NCI-H460 (cell line): ENCODE data around the gene TSPAN18. TPM values are rescaled to one million over a fixed set of nuclear protein-coding genes. Genes with fewer than 3 reads are reported as not detected.

Experiments used
- DNase-seq: peaks from one replicate; pipeline ENCODE4 v3.0.0-alpha.2; 2016; ENCODE audit warnings: low read depth; ENCODE audit errors: extremely low read depth
- polyA plus RNA-seq: library from polyadenylated mRNA; depleted of rRNA; stranded (reverse); fragments of >200 nt; gene quantifications from 2 replicates; pipeline ENCODE4 v1.2.3, GENCODE V29; 2014; cell fraction: nucleus; rRNA removed
- total RNA-seq: library from RNA; depleted of rRNA; stranded (reverse); fragments of >200 nt; shearing (Covaris generic); gene quantifications from 2 replicates; pipeline ENCODE4 v1.2.3, GENCODE V29; 2014; rRNA removed

The TSPAN18 gene
- total RNA-seq: not detected in 2 replicates
- not detected in 2 replicates for polyA plus RNA-seq

- no peak for DNase-seq
These were observed at the start of gene TSPAN18 for GRCh38 chr11:44726283-44727113. Gene TSPAN18, plus strand, starts transcription at chr11:44726962. Its CDS starts 179,455 bp downstream, at chr11:44906417.

GRCh38 chr11:44680982-44681597, 45.7 kb upstream of the TSPAN18 start:
- DNase-seq: no peak

DNA sequence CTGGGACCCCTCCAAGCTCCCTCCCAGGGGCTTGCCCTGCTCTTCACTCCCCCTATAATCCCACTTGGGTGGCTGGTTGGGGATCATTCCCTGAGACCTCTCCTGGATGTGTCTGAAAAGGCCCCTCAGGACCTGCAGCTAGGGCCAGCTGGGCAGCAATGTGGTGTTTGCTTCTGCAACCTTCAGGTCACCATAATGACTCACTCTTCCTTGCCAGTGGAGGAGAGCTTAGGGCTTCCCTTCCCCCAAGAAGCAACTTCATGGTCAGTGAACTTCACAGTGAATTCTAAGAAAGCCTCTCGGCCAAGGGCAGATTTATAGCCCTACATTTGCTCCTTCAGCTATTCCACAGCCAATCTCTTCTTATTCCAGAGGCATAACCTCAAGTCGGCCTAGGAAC, 45.1 kb upstream of the TSPAN18 start:
- no peak for DNase-seq

GRCh38 chr11:44684859-44685281, 41.9 kb upstream of the TSPAN18 start:
- no peak for DNase-seq

- no peak for DNase-seq
These were observed 39.4 kb upstream of the TSPAN18 start for GRCh38 chr11:44687388-44687787.

GRCh38 chr11:44689265-44689664, 37.5 kb upstream of the TSPAN18 start:
- DNase-seq: no peak

DNA sequence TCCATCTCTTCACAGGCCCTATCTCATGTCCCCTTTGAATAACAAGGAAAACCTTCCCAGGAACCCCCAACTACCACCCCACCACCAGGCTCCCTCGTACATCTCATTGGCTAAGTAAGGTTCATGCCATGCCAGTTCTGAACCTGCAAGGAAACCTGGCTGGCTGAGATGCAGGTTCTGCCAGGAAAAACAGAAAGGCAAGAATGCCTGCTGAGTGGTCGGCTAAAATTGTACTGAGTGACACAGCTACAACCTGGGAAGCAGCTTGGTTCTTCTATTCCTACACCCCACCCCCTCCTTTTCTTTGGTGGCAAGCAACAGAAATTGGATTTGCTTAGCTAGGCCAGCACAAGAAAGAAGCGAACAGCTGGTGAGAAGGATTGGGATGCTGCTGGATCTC, 36.1 kb upstream of the TSPAN18 start:
- DNase-seq: no peak

DNA sequence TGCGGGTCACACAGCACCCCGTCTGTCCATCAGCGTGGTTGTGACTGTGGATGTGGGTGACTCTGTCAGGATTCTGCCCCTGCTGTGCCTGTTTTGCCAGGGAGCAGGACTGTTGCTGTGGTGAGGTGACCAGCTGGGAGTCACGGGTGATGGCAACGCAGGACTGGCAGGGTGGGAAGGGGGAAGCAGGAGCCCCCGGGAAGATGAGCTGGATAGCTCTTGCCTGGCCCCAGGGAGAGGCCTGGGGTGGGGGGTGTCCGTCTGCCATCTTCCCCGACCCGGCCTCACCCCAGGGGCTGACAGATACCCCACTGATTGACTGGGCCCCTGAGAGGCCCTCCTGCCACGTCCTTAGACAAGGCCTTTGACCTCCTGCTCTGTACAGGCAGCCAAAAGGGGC, 34.3 kb upstream of the TSPAN18 start:
- no peak for DNase-seq

DNA sequence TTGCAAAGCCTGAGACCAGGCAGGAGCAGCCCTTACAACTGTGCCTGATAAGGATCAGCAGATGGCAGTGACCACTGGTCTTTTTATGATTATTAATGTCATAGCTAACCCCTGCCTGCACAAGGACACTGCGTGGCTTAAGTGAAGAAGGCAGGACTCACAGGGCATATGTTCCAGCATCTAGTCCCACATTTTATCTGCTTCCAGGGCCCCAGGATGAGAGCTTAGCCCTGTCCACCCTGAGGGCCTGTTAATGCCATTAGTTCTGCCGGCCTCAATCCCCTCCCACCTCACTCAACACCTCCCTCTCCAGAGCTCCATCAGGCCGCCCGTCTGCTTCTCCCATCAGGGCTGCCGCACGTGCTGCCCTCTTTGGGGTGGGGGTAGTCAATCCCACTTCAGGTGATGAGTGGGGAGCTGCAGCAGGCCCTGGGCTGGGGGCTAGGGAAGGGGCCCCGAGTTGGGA, 33.1 kb upstream of the TSPAN18 start:
- DNase-seq: no peak

DNA sequence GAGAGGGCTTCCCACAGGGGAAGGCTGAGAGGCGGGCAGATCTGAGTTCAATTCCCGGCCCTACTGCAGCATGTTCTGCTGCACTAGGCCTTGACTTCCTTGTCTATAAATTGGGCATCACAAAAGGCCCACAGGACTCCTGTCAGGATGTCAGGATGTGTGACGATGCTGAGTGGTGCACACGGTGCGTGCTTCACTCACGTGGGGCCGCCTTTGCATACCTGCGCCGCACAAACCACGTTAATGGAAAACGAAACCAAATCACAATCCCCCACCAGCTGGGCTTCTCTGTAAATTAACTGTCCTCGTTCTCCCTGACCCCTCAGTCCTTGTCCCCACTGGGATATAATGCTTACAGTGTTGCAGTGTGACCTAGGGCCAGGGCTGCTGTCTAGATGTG, 32.3 kb upstream of the TSPAN18 start:
- no peak for DNase-seq

DNA sequence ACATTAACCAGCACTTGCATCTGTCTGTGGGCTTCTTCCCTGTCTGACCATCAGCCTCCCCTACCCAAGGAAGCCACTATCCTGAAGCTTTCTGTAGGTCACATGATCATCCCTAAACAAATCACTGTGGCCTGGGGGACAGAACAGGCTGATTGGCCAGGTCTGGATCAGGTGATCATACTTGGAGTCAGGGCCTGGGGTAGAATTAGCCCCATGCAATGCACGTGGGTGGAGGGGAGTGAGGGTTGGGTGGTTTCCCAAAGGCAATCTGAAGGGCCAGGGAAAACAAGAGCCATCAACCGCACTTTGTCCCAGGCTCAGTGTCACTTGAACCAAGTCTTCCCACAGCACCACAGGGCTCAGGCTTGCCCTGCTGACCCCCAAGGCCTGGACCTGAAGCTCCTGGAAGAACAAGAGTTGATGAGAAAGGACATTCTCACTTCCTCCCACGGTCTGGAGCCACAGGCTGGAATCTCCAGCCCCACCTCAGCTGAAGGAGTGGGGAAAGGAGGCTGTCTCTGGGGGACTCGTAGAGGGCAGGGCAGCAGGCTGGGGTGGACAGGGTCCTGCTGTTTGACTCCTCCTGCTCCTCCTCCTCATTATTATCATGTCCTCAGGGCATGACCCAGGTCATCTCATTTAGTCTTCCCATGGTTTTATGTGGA, 31.5 kb upstream of the TSPAN18 start:
- no peak for DNase-seq

- no peak for DNase-seq
These were observed 28.4 kb upstream of the TSPAN18 start for GRCh38 chr11:44698252-44698912.

- no peak for DNase-seq
These were observed 27.0 kb upstream of the TSPAN18 start for GRCh38 chr11:44699497-44700408.

- DNase-seq: no peak
These were observed 25.5 kb upstream of the TSPAN18 start for GRCh38 chr11:44701276-44701675.

DNA sequence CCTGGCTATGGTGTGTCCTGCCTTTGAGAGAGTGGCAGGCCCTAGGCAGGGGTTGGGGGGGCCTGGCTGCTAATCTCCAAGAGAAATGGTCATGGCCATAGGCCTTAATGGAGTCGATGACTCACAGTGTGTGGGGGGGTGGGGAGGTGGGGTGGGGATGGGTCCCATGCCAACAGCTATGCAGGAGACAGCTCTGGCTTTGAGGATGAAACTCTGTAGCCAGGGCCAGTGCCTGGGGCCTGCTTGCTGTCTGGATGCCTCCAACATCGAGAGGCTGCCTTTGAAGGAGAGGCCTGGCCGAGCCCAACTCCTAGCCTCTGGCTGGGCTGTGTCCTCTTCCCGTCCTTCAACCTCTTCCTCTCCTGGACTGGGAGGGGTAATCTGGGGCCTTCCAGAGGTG, 23.9 kb upstream of the TSPAN18 start:
- no peak for DNase-seq

- DNase-seq: no peak
These were observed 19.7 kb upstream of the TSPAN18 start for GRCh38 chr11:44707094-44707493.

DNA sequence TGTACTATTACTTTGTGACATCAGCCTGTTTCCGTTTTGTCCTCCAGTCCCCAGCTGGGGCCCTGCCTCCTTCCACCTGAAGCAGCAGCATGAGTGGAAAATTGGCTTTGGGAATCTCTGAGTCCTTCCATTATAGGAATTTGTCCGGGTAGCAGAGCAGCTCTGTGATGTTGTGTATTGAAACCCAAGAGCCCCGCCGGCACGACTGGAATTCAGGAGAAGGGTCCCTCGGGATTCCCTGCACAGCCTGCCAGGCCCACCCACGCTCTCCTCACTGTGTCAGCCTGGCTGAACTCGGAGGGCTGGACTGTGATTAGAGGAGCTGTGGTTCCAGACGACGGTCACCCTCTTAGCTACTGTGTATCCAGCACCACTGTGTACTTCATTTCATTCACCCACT, 18.8 kb upstream of the TSPAN18 start:
- no peak for DNase-seq

DNA sequence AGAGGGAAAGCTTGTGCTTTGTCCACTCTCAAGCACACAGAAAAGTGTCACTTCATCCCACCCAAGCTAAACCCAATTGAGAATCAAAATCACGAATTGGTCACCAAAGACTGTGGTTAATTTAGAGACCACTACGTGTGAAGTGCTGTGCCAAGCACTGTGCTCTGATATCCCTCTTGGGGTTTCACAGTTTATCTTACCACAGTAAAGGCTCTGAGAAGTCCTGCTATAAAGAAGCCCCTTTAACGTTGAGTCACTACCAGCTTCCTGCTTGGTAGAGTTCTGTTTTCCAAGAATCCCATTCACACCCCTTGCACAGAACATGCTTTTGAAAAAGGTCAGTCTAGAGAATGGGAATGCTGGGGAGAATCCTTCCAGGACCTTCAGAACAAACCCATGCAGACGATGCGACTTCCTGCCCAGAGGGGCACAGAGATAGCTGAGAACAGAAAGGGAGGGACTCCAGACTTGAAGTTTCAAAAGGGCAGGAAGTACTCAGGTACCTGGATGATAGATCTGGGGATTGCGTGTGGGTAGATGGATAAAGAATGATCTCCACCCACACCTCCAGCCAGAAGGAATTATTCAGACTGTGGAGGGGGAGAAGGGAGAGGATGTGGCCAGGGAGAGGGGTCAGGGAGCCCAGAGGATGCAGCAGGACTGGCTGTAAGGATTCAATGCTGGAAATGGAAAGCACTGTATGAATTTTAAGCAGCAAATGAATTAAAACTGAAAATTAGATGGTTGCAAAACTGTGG, 18.1 kb upstream of the TSPAN18 start:
- DNase-seq: no peak

DNA sequence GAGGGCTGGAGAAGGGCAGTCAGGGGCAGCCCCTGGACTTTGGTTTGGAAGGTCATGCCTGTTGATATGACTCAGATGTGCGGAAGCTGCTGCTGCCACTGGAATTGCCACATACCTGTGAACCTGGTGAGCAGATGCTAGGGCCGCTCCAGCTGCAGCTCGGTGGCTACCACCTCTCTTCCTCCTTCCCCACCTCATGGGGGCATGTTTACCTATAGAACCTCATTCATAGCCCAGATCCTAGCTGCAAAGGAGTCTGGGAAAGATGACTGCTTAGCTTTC, 17.5 kb upstream of the TSPAN18 start:
- DNase-seq: no peak
